Measurements from ENCODE around the gene APBB2. TPM values are rescaled to one million over a fixed set of nuclear protein-coding genes. Genes with fewer than 3 reads are reported as not detected.

Gene APBB2
- total and polyA plus RNA-seq, 11 donors = 8.6 to 39.1 (median 26.7) TPM

GRCh38 chr4:41189666-41190065 lies 24.7 kb downstream of the APBB2 start:
- Histone ChIP-seq H3K27ac (no peak overlapping the region), H3K27me3 (no peaks in the 10 kb centered on the region), H3K4me1 (peaks cover 0 to 52% (median 19%) of the 10 kb centered on the region in 12 donors), H3K9me3 (no peaks in the 10 kb centered on the region), H3K4me3 (no peak overlapping the region), H3K36me3 (peaks cover 0 to 4% (median 0%) of the 10 kb centered on the region in 9 donors)
- TF ChIP-seq POLR2A (IDR thresholded peaks at IDR 0.05) (no peak), CTCF (IDR thresholded peaks at IDR 0.05) (no peak)
- WGBS, 4 donors = 42 to 66% (median 60%) methylated on average over 2 of the region's 2 CpGs
- intact Hi-C loops (cut with DNase I) = loop anchor here in 1 of 10 donors (10.0 kb wide), 1 partner anchor 45 kb away; no protein-coding TSS in a partner anchor
- no peak for ATAC-seq
- DNase-seq = no peak

- Histone ChIP-seq H3K9me3 (peaks cover 0 to 3% (median 0%) of the 10 kb centered on the region in 12 donors), H3K36me3 (peaks cover 0 to 4% (median 0%) of the 10 kb centered on the region in 9 donors), H3K4me1 (peaks cover 0 to 48% (median 19%) of the 10 kb centered on the region in 12 donors), H3K4me3 (no peak overlapping the region), H3K27me3 (no peaks in the 10 kb centered on the region), H3K27ac (no peak overlapping the region)
- intact Hi-C loops (cut with DNase I) = no loop called here
- 66 to 71% (median 68%) methylated on average over 2 of the region's 2 CpGs for WGBS, 4 donors
- TF ChIP-seq CTCF (IDR thresholded peaks at IDR 0.05) (no peak), POLR2A (IDR thresholded peaks at IDR 0.05) (no peak)
- DNase-seq (no peak), ATAC-seq (no peak)
These were observed 25.3 kb downstream of the APBB2 start for GRCh38 chr4:41189076-41189475.

GRCh38 chr4:41185614-41186592 lies 28.4 kb downstream of the APBB2 start:
- 62 to 80% (median 67%) methylated on average over 5 of the region's 5 CpGs for WGBS, 4 donors
- H3K9me3 ChIP-seq = peaks cover 0 to 5% (median 0%) of the 10 kb centered on the region in 12 donors
- no peaks in the 10 kb centered on the region for H3K36me3 ChIP-seq
- TF ChIP-seq POLR2A (IDR thresholded peaks at IDR 0.05) (no peak), CTCF (IDR thresholded peaks at IDR 0.05) (no peak)
- intact Hi-C loops (cut with DNase I) = no loop called here
- H3K27me3 ChIP-seq = no peaks in the 10 kb centered on the region
- ATAC-seq (no peak), DNase-seq (no peak)
- H3K4me3 ChIP-seq = no peak overlapping the region
- H3K27ac ChIP-seq = no peak overlapping the region
- H3K4me1 ChIP-seq = peaks cover 0 to 33% (median 17%) of the 10 kb centered on the region in 12 donors

- DNase-seq = no peak
- no peak for ATAC-seq
- no peaks in the 10 kb centered on the region for H3K27me3 ChIP-seq
- intact Hi-C loops (cut with DNase I) = no loop called here
- 79 to 99% (median 95%) methylated on average over 4 to 5 of the region's 5 CpGs for WGBS, 4 donors
- H3K36me3 ChIP-seq = no peaks in the 10 kb centered on the region
- H3K27ac ChIP-seq = no peak overlapping the region
- peaks cover 0 to 43% (median 22%) of the 10 kb centered on the region in 12 donors for H3K4me1 ChIP-seq
- TF ChIP-seq POLR2A (IDR thresholded peaks at IDR 0.05) = no peak
- no peak for TF ChIP-seq CTCF (IDR thresholded peaks at IDR 0.05)
- H3K4me3 ChIP-seq = no peak overlapping the region
- peaks cover 0 to 5% (median 0%) of the 10 kb centered on the region in 12 donors for H3K9me3 ChIP-seq
These were observed 30.3 kb downstream of the APBB2 start for GRCh38 chr4:41184009-41184408.

Measured in heart left ventricle (tissue), 16 donors.